IMR-90 (cell line): ENCODE measurements around the gene PDZD8. TPM values are rescaled to one million over a fixed set of nuclear protein-coding genes. Genes with fewer than 3 reads are reported as not detected.

ENCODE experiments used
- ATAC-seq: fragments of 200-7000 bp; cut with Tn5 transposase; 2 replicates; pipeline ENCODE4 v1.9.1; 2020; ENCODE audit warnings: low read depth, mild to moderate bottlenecking, moderate library complexity
- BruUV-seq: library from RNA; stranded (reverse); fragments of 400-500 nt; replicated peaks from 2 replicates; lab custom pipeline; 2021; lab: Mats Ljungman, UMichigan
- CTCF ChIA-PET: fragments of 300-600 bp; formaldehyde crosslinking; extraction: SDS; loops from one replicate; lab custom pipeline; 2021; ENCODE audit warnings: antibody characterized with exemption; lab: Yijun Ruan, JAX
- POLR2A ChIA-PET: fragments of 300-600 bp; sonication (Branson Sonifier 250); formaldehyde crosslinking; loops from one replicate; lab custom pipeline; 2022; ENCODE audit warnings: antibody characterized with exemption; ENCODE audit not compliant: unreplicated experiment; lab: Charles Lee
- DNase-seq: peaks from one replicate; pipeline ENCODE4 v3.0.0; 2013
- H2AFZ ChIP-seq: replicated peaks from 2 replicates; pipeline ENCODE3; 2013; ENCODE audit warnings: low read length, mild to moderate bottlenecking; ENCODE audit not compliant: poor library complexity
- H2AK5ac ChIP-seq: 2 replicates; pipeline ENCODE4 v1.6.1; 2013; ENCODE audit warnings: low read depth, low read length, inconsistent platforms
- H2AK9ac ChIP-seq: replicated peaks from 2 replicates; pipeline ENCODE3; 2013; ENCODE audit warnings: mild to moderate bottlenecking, low read depth, low read length, moderate library complexity; ENCODE audit not compliant: poor library complexity
- H2BK120ac ChIP-seq: 2 replicates; pipeline ENCODE4 v1.6.1; 2013; ENCODE audit warnings: low read depth, low read length, inconsistent platforms
- H2BK15ac ChIP-seq: 3 replicates; pipeline ENCODE4 v1.6.1; 2013; ENCODE audit warnings: low read depth, low read length, inconsistent platforms
- H2BK20ac ChIP-seq: 2 replicates; pipeline ENCODE4 v1.6.1; 2013; ENCODE audit warnings: low read depth, mild to moderate bottlenecking, inconsistent platforms, low read length, moderate library complexity
- H2BK5ac ChIP-seq: 2 replicates; pipeline ENCODE4 v1.6.1; 2013; ENCODE audit warnings: mild to moderate bottlenecking, low read depth, low read length, inconsistent platforms; ENCODE audit not compliant: poor library complexity, severe bottlenecking
- H3K14ac ChIP-seq: replicated peaks from 2 replicates; pipeline ENCODE4 v1.6.1; 2013; ENCODE audit warnings: low read depth, low read length, inconsistent platforms
- H3K18ac ChIP-seq: 2 replicates; pipeline ENCODE4 v1.6.1; 2013; ENCODE audit warnings: low read depth, low read length, control low read depth
- H3K23ac ChIP-seq: 2 replicates; pipeline ENCODE4 v1.6.1; 2013; ENCODE audit warnings: low read depth, low read length, inconsistent platforms
- H3K27ac ChIP-seq: 2 replicates; pipeline ENCODE4 v1.5.1; 2013; ENCODE audit warnings: mild to moderate bottlenecking, control low read depth, low read length; ENCODE audit not compliant: insufficient read depth
- H3K27me3 ChIP-seq: 2 replicates; pipeline ENCODE4 v1.6.1; 2013; ENCODE audit warnings: low read length; ENCODE audit not compliant: control insufficient read depth, insufficient read depth
- H3K36me3 ChIP-seq: 2 replicates; pipeline ENCODE4 v1.6.1; 2013; ENCODE audit warnings: low read length, mixed read lengths; ENCODE audit not compliant: control insufficient read depth, insufficient read depth
- H3K4ac ChIP-seq: 2 replicates; pipeline ENCODE4 v1.6.1; 2013; ENCODE audit warnings: low read depth, low read length, inconsistent platforms
- H3K4me1 ChIP-seq: 2 replicates; pipeline ENCODE4 v1.6.1; 2013; ENCODE audit warnings: low read length, mixed read lengths; ENCODE audit not compliant: control insufficient read depth, insufficient read depth
- H3K4me2 ChIP-seq: 2 replicates; pipeline ENCODE4 v1.6.1; 2013; ENCODE audit warnings: low read depth, mild to moderate bottlenecking, control low read depth, low read length, moderate library complexity
- H3K4me3 ChIP-seq: 2 replicates; pipeline ENCODE4 v1.5.1; 2013; ENCODE audit warnings: low read depth, mild to moderate bottlenecking, control low read depth, low read length, moderate library complexity; ENCODE audit not compliant: insufficient read depth
- H3K56ac ChIP-seq: 2 replicates; pipeline ENCODE4 v1.6.1; 2013; ENCODE audit warnings: low read length, inconsistent platforms; ENCODE audit not compliant: insufficient read depth; ENCODE audit errors: extremely low read depth
- H3K79me1 ChIP-seq, 2 experiments: 2 replicates each; pipeline ENCODE4 v1.6.1; 2013; ENCODE audit warnings: low read length in 2 of 2, inconsistent platforms in 1 of 2, low read depth in 1 of 2
- H3K9ac ChIP-seq: 2 replicates; pipeline ENCODE4 v1.6.1; 2013; ENCODE audit warnings: low read depth, low read length, control low read depth
- H3K9me1 ChIP-seq: 2 replicates; pipeline ENCODE4 v1.6.1; 2013; ENCODE audit warnings: low read length, inconsistent platforms; ENCODE audit not compliant: insufficient read depth
- H3K9me3 ChIP-seq: 2 replicates; pipeline ENCODE4 v1.6.1; 2013; ENCODE audit warnings: low read length; ENCODE audit not compliant: control insufficient read depth, insufficient read depth
- H4K20me1 ChIP-seq: 2 replicates; pipeline ENCODE4 v1.6.1; 2013; ENCODE audit warnings: low read length, inconsistent platforms; ENCODE audit not compliant: insufficient read depth
- H4K5ac ChIP-seq: 2 replicates; pipeline ENCODE4 v1.6.1; 2013; ENCODE audit warnings: mild to moderate bottlenecking, low read depth, low read length, control low read depth
- H4K8ac ChIP-seq, 2 experiments: 2 replicates each; pipeline ENCODE4 v1.6.1; 2013; ENCODE audit warnings: low read depth in 2 of 2, low read length in 2 of 2, control low read depth in 1 of 2, inconsistent platforms in 1 of 2
- H4K91ac ChIP-seq: 2 replicates; pipeline ENCODE4 v1.6.1; 2013; ENCODE audit warnings: low read depth, low read length, inconsistent platforms; ENCODE audit not compliant: insufficient read depth
- BHLHE40 ChIP-seq: fragments of 150-350 bp; IDR thresholded peaks from 2 replicates; pipeline ENCODE4 v1.6.1; 2016; ENCODE audit warnings: mild to moderate bottlenecking, low read depth, low read length
- CEBPB ChIP-seq: IDR thresholded peaks from 2 replicates; pipeline ENCODE4 v1.6.1; 2012; ENCODE audit warnings: low read depth, low read length, improper control_type of control experiment
- CHD1 ChIP-seq: IDR thresholded peaks from 2 replicates; pipeline ENCODE4 v1.6.1; 2012; ENCODE audit warnings: low read depth, low read length, improper control_type of control experiment
- FOS ChIP-seq: fragments of 150-350 bp; IDR thresholded peaks from 2 replicates; pipeline ENCODE4 v1.6.1; 2016; ENCODE audit warnings: low read depth, low read length
- MAFK ChIP-seq: IDR thresholded peaks from 2 replicates; pipeline ENCODE4 v1.6.1; 2012; ENCODE audit warnings: low read depth, low read length, improper control_type of control experiment
- MAZ ChIP-seq: IDR thresholded peaks from 2 replicates; pipeline ENCODE4 v1.6.1; 2012; ENCODE audit warnings: low read depth, mild to moderate bottlenecking, low read length, improper control_type of control experiment, moderate library complexity, borderline replicate concordance
- NFE2L2 ChIP-seq: fragments of 150-350 bp; IDR thresholded peaks from 2 replicates; pipeline ENCODE4 v1.6.1; 2016; ENCODE audit warnings: low read depth, mild to moderate bottlenecking, low read length
- POLR2A ChIP-seq: IDR thresholded peaks from 2 replicates; pipeline ENCODE4 v1.6.1; 2012; ENCODE audit warnings: mild to moderate bottlenecking, low read depth, low read length
- RAD21 ChIP-seq: IDR thresholded peaks from 2 replicates; pipeline ENCODE4 v1.6.1; 2012; ENCODE audit warnings: low read length, improper control_type of control experiment
- RCOR1 ChIP-seq: IDR thresholded peaks from 2 replicates; pipeline ENCODE4 v1.6.1; 2012; ENCODE audit warnings: mild to moderate bottlenecking, low read length, improper control_type of control experiment; ENCODE audit not compliant: insufficient replicate concordance
- RFX5 ChIP-seq: IDR thresholded peaks from 2 replicates; pipeline ENCODE4 v1.8.0; 2012; ENCODE audit warnings: low read depth, mild to moderate bottlenecking, low read length, moderate library complexity
- SMC3 ChIP-seq: fragments of 150-350 bp; IDR thresholded peaks from 2 replicates; pipeline ENCODE4 v1.6.1; 2016; ENCODE audit warnings: low read depth, mild to moderate bottlenecking, antibody characterized with exemption, low read length, moderate library complexity
- WGBS, 2 experiments: methylation state at CpG; one replicate each; pipeline versions ENCODE4 v1.1.5 to v1.1.7; 2013; ENCODE audit warnings: missing lambda C conversion rate in 2 of 2; ENCODE audit not compliant: insufficient read length in 1 of 2; ENCODE audit errors: extremely low coverage in 2 of 2; 5-methylcytosine and 5-hydroxymethylcytosine counted together
- dilution Hi-C: fragments of 300-500 bp; cut with HindIII; formaldehyde crosslinking; loops from one replicate; pipeline ENCODE4 v1.14.3; 2018; ENCODE audit warnings: low sequenced_read_pairs; ENCODE audit not compliant: unreplicated experiment
- in situ Hi-C: fragments of 300-500 bp; cut with MboI; formaldehyde crosslinking; loops from 3 replicates; pipeline ENCODE4 v1.14.3; 2019; ENCODE audit warnings: low sequenced_read_pairs, inconsistent platforms, mixed read lengths
- intact Hi-C: fragments of 100-400 bp; cut with micrococcal nuclease; formaldehyde crosslinking; loops from 2 replicates; pipeline ENCODE4 v1.10.0; 2022
- polyA plus RNA-seq, 3 experiments: library from polyadenylated mRNA; depleted of rRNA; stranded (reverse); fragments of >200 nt; gene quantifications; 2 replicates each; pipeline ENCODE4 v1.2.3, GENCODE V29; 2012; ENCODE audit warnings: low replicate concordance in 1 of 3
- total RNA-seq: library from RNA; depleted of rRNA; stranded (reverse); fragments of >200 nt; gene quantifications from 2 replicates; pipeline ENCODE4 v1.2.3, GENCODE V29; 2012
- TF ChIP-seq, protein P1 (sequence below): conservative IDR thresholded peaks from 2 replicates; pipeline ENCODE4 v1.5.1; 2012; ENCODE audit warnings: mild to moderate bottlenecking, low read depth, low read length, improper control_type of control experiment
- TF ChIP-seq, protein P2 (sequence below): fragments of 150-350 bp; IDR thresholded peaks from 2 replicates; pipeline ENCODE4 v1.6.1; 2017; ENCODE audit warnings: mild to moderate bottlenecking, antibody characterized with exemption, low read length, low read depth
- TF ChIP-seq, protein P3 (sequence below): fragments of 150-350 bp; IDR thresholded peaks from 2 replicates; pipeline ENCODE4 v1.6.1; 2016; ENCODE audit warnings: low read depth, mild to moderate bottlenecking, low read length, moderate library complexity, borderline replicate concordance

Gene PDZD8
- total and polyA plus RNA-seq, 2 of the 4 experiments (the other 2 are of a cell fraction): 11.3 to 20.4 TPM

DNA sequence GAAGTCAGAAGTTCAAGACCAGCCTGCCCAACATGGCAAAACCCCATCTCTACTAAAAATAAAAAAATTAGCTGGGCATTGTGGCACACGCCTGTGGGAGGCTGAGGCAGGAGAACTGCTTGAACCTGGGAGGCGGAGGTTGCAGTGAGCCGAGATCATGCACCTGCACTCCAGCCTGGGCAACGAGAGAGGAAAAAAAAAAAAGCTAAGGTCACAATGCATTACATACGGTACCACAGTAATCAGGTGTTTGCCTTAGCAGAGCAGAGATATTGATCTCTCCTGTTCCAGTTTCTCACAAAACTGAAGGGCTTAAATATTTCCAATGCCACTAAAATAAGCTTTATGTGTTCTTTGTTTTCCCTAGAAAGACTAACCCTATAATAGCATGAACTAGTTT lies 7.5 kb downstream of the PDZD8 start:
- ATAC-seq (no peak), DNase-seq (no peak)
- Histone ChIP-seq H3K9me1 (peaks cover 5% of the 10 kb centered on the region), H3K18ac (no peak overlapping the region), H3K27ac (no peak overlapping the region), H3K9ac (no peak overlapping the region), H3K14ac (no peak overlapping the region), H3K4me1 (no peaks in the 10 kb centered on the region; the same call in none of the 2 replicates), H4K91ac (no peak overlapping the region), H2AK9ac (no peak overlapping the region), H2BK120ac (no peak overlapping the region), H2BK20ac (no peak overlapping the region), H4K8ac (no peak overlapping the region), H4K5ac (no peak overlapping the region), H3K27me3 (no peaks in the 10 kb centered on the region), H2AFZ (no peak overlapping the region), H3K9me3 (no peaks in the 10 kb centered on the region), H3K4ac (no peak overlapping the region), H3K36me3 (no peaks in the 10 kb centered on the region), H3K56ac (no peak overlapping the region), H3K4me3 (no peak overlapping the region), H2BK15ac (no peak overlapping the region), H4K20me1 (peaks cover 64% of the 10 kb centered on the region), H2AK5ac (no peak overlapping the region), H3K23ac (no peak overlapping the region), H3K4me2 (no peak overlapping the region), H2BK5ac (no peak overlapping the region), H3K79me1 (peaks cover 5 to 56% of the 10 kb centered on the region in 2 experiments)
- CTCF ChIA-PET: no interaction called here
- dilution Hi-C loops (no loop called here), intact Hi-C loops (no loop called here), in situ Hi-C loops (no loop called here)
- POLR2A ChIA-PET: no interaction called here
- BruUV-seq: no TSS peak
- WGBS, 2 experiments: 87% methylated on average over 3 of the region's 5 CpGs; no CpG with 5 or more reads in 1 of the 2 experiments
- TF ChIP-seq POLR2A: no peak
- TF ChIP-seq RAD21: no peak
- no peak for TF ChIP-seq FOS
- no peak for TF ChIP-seq CHD1
- TF ChIP-seq, protein P1, sequence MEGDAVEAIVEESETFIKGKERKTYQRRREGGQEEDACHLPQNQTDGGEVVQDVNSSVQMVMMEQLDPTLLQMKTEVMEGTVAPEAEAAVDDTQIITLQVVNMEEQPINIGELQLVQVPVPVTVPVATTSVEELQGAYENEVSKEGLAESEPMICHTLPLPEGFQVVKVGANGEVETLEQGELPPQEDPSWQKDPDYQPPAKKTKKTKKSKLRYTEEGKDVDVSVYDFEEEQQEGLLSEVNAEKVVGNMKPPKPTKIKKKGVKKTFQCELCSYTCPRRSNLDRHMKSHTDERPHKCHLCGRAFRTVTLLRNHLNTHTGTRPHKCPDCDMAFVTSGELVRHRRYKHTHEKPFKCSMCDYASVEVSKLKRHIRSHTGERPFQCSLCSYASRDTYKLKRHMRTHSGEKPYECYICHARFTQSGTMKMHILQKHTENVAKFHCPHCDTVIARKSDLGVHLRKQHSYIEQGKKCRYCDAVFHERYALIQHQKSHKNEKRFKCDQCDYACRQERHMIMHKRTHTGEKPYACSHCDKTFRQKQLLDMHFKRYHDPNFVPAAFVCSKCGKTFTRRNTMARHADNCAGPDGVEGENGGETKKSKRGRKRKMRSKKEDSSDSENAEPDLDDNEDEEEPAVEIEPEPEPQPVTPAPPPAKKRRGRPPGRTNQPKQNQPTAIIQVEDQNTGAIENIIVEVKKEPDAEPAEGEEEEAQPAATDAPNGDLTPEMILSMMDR: no peak
- no peak for TF ChIP-seq SMC3
- TF ChIP-seq NFE2L2: no peak
- TF ChIP-seq RCOR1: no peak
- TF ChIP-seq, protein P2, sequence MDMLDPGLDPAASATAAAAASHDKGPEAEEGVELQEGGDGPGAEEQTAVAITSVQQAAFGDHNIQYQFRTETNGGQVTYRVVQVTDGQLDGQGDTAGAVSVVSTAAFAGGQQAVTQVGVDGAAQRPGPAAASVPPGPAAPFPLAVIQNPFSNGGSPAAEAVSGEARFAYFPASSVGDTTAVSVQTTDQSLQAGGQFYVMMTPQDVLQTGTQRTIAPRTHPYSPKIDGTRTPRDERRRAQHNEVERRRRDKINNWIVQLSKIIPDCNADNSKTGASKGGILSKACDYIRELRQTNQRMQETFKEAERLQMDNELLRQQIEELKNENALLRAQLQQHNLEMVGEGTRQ: no peak
- TF ChIP-seq MAZ: no peak
- TF ChIP-seq MAFK: no peak
- TF ChIP-seq BHLHE40: no peak
- TF ChIP-seq, protein P3, sequence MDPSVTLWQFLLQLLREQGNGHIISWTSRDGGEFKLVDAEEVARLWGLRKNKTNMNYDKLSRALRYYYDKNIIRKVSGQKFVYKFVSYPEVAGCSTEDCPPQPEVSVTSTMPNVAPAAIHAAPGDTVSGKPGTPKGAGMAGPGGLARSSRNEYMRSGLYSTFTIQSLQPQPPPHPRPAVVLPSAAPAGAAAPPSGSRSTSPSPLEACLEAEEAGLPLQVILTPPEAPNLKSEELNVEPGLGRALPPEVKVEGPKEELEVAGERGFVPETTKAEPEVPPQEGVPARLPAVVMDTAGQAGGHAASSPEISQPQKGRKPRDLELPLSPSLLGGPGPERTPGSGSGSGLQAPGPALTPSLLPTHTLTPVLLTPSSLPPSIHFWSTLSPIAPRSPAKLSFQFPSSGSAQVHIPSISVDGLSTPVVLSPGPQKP: no peak
- no peak for TF ChIP-seq RFX5
- TF ChIP-seq CEBPB: no peak
